Astrocyte (in vitro differentiated cells and primary cell): ENCODE results near the gene PPM1B. TPM values are rescaled to one million over a fixed set of nuclear protein-coding genes. Genes with fewer than 3 reads are reported as not detected.

Experiments used
- DNase-seq: peaks from one replicate; pipeline ENCODE4 v3.0.0-alpha.2; 2010; ENCODE audit warnings: low read depth
- FAIRE-seq: peaks from 2 replicates; lab custom pipeline; 2011; peaks lifted over from hg19 to GRCh38; lab: Jason Lieb, UNC
- H2AFZ ChIP-seq: 2 replicates; pipeline ENCODE4 v1.6.0; 2012; ENCODE audit warnings: low read depth, low read length, inconsistent platforms
- H3K27ac ChIP-seq: 2 replicates; pipeline ENCODE4 v1.5.1; 2011; ENCODE audit warnings: low read depth, low read length, inconsistent platforms
- H3K27me3 ChIP-seq: 2 replicates; pipeline ENCODE4 v1.6.0; 2011; ENCODE audit warnings: low read length, inconsistent platforms; ENCODE audit not compliant: insufficient read depth
- H3K36me3 ChIP-seq: 2 replicates; pipeline ENCODE4 v1.5.1; 2011; ENCODE audit warnings: low read length, inconsistent platforms; ENCODE audit not compliant: insufficient read depth
- H3K4me1 ChIP-seq: 2 replicates; pipeline ENCODE4 v1.5.1; 2011; ENCODE audit warnings: low read length, inconsistent platforms; ENCODE audit not compliant: insufficient read depth
- H3K4me2 ChIP-seq: 2 replicates; pipeline ENCODE4 v1.6.0; 2012; ENCODE audit warnings: low read length, inconsistent platforms
- H3K4me3 ChIP-seq: 2 replicates; pipeline ENCODE4 v1.5.1; 2011; ENCODE audit warnings: low read depth, mild to moderate bottlenecking, low read length, inconsistent platforms; ENCODE audit not compliant: insufficient read depth
- H3K79me2 ChIP-seq: 2 replicates; pipeline ENCODE4 v1.6.0; 2012; ENCODE audit warnings: mild to moderate bottlenecking, low read length, inconsistent platforms; ENCODE audit not compliant: insufficient read depth
- H3K9ac ChIP-seq: 2 replicates; pipeline ENCODE4 v1.6.0; 2012; ENCODE audit warnings: mild to moderate bottlenecking, low read length, inconsistent platforms
- H3K9me3 ChIP-seq: 2 replicates; pipeline ENCODE4 v1.5.1; 2012; ENCODE audit warnings: low read depth, mild to moderate bottlenecking, low read length, inconsistent platforms; ENCODE audit not compliant: insufficient read depth
- H4K20me1 ChIP-seq: 2 replicates; pipeline ENCODE4 v1.6.0; 2012; ENCODE audit warnings: low read length, inconsistent platforms; ENCODE audit not compliant: insufficient read depth
- H3K27ac Mint-ChIP-seq: one replicate; pipeline ENCODE4 v1.8.0; 2021; ENCODE audit warnings: mild to moderate bottlenecking, mixed read lengths; ENCODE audit not compliant: unreplicated experiment
- H3K27me3 Mint-ChIP-seq: one replicate; pipeline ENCODE4 v1.8.0; 2021; ENCODE audit warnings: low read depth, mixed read lengths; ENCODE audit not compliant: unreplicated experiment
- H3K36me3 Mint-ChIP-seq: one replicate; pipeline ENCODE4 v1.8.0; 2021; ENCODE audit warnings: low read depth, mixed read lengths; ENCODE audit not compliant: unreplicated experiment
- H3K4me1 Mint-ChIP-seq: one replicate; pipeline ENCODE4 v1.8.0; 2021; ENCODE audit warnings: low read depth, mixed read lengths; ENCODE audit not compliant: unreplicated experiment
- H3K4me3 Mint-ChIP-seq: one replicate; pipeline ENCODE4 v1.8.0; 2021; ENCODE audit warnings: mild to moderate bottlenecking, moderate library complexity, mixed read lengths; ENCODE audit not compliant: unreplicated experiment
- H3K9me3 Mint-ChIP-seq: one replicate; pipeline ENCODE4 v1.8.0; 2021; ENCODE audit warnings: mild to moderate bottlenecking, mixed read lengths; ENCODE audit not compliant: unreplicated experiment
- EZH2 ChIP-seq: IDR thresholded peaks from 2 replicates; pipeline ENCODE4 v1.6.1; 2012; ENCODE audit warnings: mild to moderate bottlenecking, low read length, inconsistent platforms; ENCODE audit not compliant: insufficient read depth
- total RNA-seq: library from RNA; stranded (reverse); gene quantifications from 2 replicates; pipeline ENCODE4 v1.2.1, GENCODE V29; 2021
- TF ChIP-seq, protein P1 (sequence below): IDR thresholded peaks from 2 replicates; pipeline ENCODE4 v1.5.1; 2011; ENCODE audit warnings: low read depth, mild to moderate bottlenecking, inconsistent platforms, low read length, moderate library complexity; ENCODE audit not compliant: insufficient read depth

Gene PPM1B
- total RNA-seq, 1 donor from 2014 or later: 39.4 TPM

DNA sequence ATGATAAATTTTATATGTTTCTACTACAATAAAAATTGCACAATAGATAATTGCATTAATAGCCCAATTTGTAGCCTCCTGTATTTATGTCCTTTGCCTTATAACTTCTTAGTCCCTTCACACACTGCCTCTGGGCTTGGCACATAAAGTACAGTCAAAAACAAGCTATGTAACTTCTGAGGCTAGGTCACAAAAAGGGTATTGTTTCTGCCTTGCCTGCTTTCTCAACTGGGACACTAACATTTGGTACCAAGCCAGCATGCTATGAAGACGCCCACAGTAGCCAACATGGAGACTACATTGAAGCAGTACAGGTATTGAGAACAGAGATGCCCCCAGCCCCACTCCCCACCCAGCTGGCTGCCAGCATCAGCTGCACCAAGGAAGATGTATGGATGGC lies 101.2 kb downstream of the PPM1B start:
- H2AFZ ChIP-seq: no peak overlapping the region
- H3K27ac ChIP-seq: no peak overlapping the region
- peaks cover 16% of the 10 kb centered on the region for H3K4me1 ChIP-seq
- Mint-ChIP-seq H3K4me1 (peaks cover 15% of the 10 kb centered on the region), H3K27me3 (no peaks in the 10 kb centered on the region), H3K9me3 (no peaks in the 10 kb centered on the region), H3K4me3 (no peak overlapping the region), H3K27ac (no peak overlapping the region), H3K36me3 (no peaks in the 10 kb centered on the region)
- FAIRE-seq (no peak), DNase-seq (no peak)
- no peaks in the 10 kb centered on the region for H3K79me2 ChIP-seq
- H3K4me3 ChIP-seq: no peak overlapping the region
- no peaks in the 10 kb centered on the region for H3K27me3 ChIP-seq
- no peaks in the 10 kb centered on the region for H3K36me3 ChIP-seq
- H3K9me3 ChIP-seq: no peaks in the 10 kb centered on the region
- no peak for TF ChIP-seq EZH2
- TF ChIP-seq, protein P1, sequence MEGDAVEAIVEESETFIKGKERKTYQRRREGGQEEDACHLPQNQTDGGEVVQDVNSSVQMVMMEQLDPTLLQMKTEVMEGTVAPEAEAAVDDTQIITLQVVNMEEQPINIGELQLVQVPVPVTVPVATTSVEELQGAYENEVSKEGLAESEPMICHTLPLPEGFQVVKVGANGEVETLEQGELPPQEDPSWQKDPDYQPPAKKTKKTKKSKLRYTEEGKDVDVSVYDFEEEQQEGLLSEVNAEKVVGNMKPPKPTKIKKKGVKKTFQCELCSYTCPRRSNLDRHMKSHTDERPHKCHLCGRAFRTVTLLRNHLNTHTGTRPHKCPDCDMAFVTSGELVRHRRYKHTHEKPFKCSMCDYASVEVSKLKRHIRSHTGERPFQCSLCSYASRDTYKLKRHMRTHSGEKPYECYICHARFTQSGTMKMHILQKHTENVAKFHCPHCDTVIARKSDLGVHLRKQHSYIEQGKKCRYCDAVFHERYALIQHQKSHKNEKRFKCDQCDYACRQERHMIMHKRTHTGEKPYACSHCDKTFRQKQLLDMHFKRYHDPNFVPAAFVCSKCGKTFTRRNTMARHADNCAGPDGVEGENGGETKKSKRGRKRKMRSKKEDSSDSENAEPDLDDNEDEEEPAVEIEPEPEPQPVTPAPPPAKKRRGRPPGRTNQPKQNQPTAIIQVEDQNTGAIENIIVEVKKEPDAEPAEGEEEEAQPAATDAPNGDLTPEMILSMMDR: no peak
- H4K20me1 ChIP-seq: no peaks in the 10 kb centered on the region
- no peak overlapping the region for H3K9ac ChIP-seq
- H3K4me2 ChIP-seq: no peak overlapping the region

- H3K4me1 ChIP-seq: peaks cover 16% of the 10 kb centered on the region
- H3K27ac ChIP-seq: no peak overlapping the region
- no peaks in the 10 kb centered on the region for H3K36me3 ChIP-seq
- no peak overlapping the region for H2AFZ ChIP-seq
- H3K9ac ChIP-seq: no peak overlapping the region
- Mint-ChIP-seq H3K4me3 (no peak overlapping the region), H3K27ac (no peak overlapping the region), H3K36me3 (no peaks in the 10 kb centered on the region), H3K9me3 (no peaks in the 10 kb centered on the region), H3K4me1 (peaks cover 18% of the 10 kb centered on the region), H3K27me3 (no peaks in the 10 kb centered on the region)
- DNase-seq: no peak
- no peaks in the 10 kb centered on the region for H3K27me3 ChIP-seq
- FAIRE-seq: no peak
- H4K20me1 ChIP-seq: no peaks in the 10 kb centered on the region
- no peaks in the 10 kb centered on the region for H3K79me2 ChIP-seq
- TF ChIP-seq, protein P1: no peak
- TF ChIP-seq EZH2: no peak
- no peaks in the 10 kb centered on the region for H3K9me3 ChIP-seq
- no peak overlapping the region for H3K4me2 ChIP-seq
- no peak overlapping the region for H3K4me3 ChIP-seq
Measured at GRCh38 chr2:44271296-44271695, 102.6 kb downstream of the PPM1B start.

DNA sequence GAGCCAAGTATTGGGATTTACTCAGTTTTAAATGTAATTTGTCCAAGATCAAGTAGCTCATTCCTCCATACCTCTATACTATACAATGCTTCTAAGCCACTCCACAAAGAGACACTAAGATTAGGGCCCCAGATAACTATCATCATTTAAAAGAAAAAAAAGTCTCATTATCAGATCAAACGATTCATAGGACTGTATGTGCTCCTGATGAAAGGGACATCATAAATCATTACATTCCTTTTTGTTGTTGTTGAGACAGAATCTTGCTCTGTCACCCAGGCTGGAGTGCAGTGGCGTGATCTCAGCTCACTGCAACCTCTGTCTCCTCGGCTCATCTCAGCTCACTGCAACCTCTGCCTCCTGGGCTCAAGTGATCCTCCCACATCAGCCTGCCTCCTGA lies 104.4 kb downstream of the PPM1B start:
- H3K27ac Mint-ChIP-seq: no peak overlapping the region
- FAIRE-seq: no peak
- H2AFZ ChIP-seq: no peak overlapping the region

More for the DNA sequence above, 104.4 kb downstream of the PPM1B start:
- Mint-ChIP-seq H3K36me3 (no peaks in the 10 kb centered on the region), H3K4me3 (no peak overlapping the region), H3K4me1 (peaks cover 13% of the 10 kb centered on the region), H3K27me3 (no peaks in the 10 kb centered on the region), H3K9me3 (no peaks in the 10 kb centered on the region)
- no peaks in the 10 kb centered on the region for H3K79me2 ChIP-seq
- no peaks in the 10 kb centered on the region for H4K20me1 ChIP-seq
- peaks cover 6% of the 10 kb centered on the region for H3K4me1 ChIP-seq
- no peaks in the 10 kb centered on the region for H3K36me3 ChIP-seq
- no peak overlapping the region for H3K4me3 ChIP-seq
- no peak overlapping the region for H3K9ac ChIP-seq
- H3K27ac ChIP-seq: no peak overlapping the region
- H3K4me2 ChIP-seq: no peak overlapping the region
- no peaks in the 10 kb centered on the region for H3K27me3 ChIP-seq
- DNase-seq: no peak
- no peak for TF ChIP-seq EZH2
- TF ChIP-seq, protein P1: no peak
- H3K9me3 ChIP-seq: no peaks in the 10 kb centered on the region
